NCI-H446 (cell line): ENCODE data around the gene GRM2.
A peak's percentile ranks its signal among the peaks of the same experiment; 100 is the strongest.

Source experiments
- DNase-seq, 2 experiments: peaks; one replicate each; lab custom pipeline; 2025; lab: John Stamatoyannopoulos, UW

Gene GRM2

GRCh38 chr3:51680196-51680595, 26.7 kb upstream of the GRM2 start:
- no peak for DNase-seq

DNA sequence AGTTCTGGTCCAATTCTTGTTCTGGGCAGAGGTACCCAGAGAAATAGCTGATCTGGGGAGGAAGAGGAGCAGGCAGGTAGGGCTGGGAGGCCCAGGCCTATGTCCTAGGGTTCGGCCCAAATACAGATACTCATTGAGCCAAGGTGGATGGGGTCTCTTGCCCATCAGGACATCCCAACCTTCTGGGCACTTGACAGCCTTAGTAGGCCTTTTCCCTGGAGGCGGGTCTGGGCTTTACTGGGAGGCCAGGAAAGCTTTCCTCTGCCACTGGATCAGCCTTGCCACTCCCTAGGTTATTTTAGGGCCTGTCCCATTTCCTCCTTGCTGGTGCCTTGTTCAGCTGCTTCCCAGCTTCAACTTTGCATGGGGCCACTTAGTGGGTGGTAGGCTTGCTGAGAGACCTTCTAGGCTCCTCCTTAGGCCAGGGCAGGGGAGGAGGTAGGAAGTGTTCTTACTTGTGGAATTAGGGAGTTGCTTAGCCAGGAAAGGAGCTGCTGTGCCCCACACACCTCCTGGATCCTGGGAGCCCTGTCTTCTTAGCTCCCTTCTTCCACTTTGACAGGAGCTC, 26.1 kb upstream of the GRM2 start:
- DNase-seq = no peak

- no peak for DNase-seq
These were observed 25.4 kb upstream of the GRM2 start for GRCh38 chr3:51681453-51681852.

GRCh38 chr3:51682079-51682478, 24.8 kb upstream of the GRM2 start:
- peak; percentile 16 to 56 for DNase-seq

DNA sequence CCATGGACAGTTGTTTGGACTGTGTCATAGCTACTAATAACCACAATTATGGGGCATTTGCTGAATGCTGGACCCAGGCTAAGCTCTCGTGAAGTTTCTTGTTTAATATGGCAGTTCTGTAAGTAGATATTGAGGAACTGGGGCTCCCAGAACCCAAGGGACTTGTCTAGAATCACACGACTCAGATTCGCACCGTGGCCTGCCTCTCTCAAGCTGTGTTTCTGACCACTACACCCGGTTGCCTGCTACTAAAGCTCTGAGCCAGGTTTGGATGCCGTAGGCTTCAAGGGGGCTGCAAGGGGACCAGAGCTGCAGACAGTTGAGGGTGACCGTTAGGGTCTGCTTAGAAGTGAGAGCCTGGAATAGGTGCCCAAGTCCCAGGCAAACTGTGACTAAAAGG, 24.3 kb upstream of the GRM2 start:
- no peak for DNase-seq

DNA sequence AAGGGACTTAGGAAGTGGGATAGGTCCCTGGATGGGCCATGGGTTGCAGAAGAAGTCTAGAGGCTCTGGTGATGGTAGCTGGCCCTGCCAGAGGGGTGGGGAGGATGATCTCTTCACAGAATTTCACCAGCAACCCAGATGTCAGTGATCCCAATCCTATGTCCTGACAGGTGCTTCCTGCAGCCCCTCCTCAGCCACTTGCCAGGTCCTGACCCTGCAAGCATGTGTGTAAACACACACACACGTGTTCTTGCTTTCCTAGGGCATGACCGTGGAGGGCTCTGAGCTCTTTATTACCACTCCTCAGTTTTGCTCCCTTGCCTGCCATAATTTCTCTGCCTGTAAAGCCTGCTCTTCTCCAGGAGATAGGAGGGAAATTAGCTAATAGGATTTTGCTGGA, 23.3 kb upstream of the GRM2 start:
- no peak for DNase-seq

DNA sequence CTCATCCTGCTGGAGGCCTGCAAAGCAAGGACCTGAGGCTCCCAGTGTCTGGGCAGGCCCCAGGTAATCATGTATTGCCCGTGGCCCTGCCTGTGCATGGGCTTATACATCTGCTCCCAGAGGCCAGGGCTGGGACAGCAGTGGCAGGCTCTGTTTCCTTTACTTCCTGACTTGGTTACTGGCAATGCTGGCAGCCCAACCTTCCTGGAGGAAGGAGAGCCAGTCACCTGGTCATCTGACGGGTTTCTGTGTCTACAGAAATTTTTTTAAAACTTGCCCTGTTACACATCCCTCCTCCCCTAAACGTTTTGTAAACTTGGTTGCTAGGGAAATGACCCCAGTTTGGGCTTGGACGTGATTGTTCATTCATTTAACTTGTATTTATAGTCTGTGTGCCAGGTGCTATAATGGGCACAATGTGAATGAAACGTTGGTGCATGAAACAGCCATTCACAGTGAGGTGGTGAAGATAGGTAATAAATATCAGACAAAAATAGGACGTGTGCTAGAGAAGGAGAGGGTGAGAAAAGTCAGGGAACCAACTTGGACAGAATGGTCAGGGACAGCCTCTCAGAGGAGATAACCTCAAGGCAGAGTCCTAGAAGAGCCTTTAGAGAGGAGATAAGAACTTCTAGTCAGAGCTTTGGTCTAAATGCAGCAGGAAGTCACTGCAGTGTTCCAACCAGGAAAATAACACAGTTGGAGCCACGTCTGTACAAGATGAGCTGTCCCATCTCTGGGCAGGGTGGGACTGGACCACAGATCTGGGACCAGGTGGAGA, 21.7 kb upstream of the GRM2 start:
- DNase-seq = no peak

DNA sequence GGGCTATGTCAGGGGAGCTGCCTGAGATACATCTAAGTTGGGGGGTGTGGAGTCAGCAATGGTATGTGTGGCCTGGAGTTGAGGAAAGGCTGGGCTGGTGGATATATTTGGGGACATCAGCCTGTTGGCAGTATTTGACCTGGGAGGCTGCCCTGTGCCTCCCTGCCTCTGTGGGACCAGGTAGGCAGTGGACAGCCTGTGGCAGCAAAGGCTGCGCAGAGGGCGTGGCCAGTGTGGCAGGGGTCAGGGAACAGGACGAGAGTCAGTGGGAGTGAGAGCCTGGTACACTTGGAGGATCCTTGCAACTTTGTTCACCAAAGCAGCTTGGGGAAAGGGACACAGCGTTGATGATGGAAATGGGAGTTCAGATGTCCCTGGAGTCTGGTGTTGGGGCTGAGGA, 20.8 kb upstream of the GRM2 start:
- no peak for DNase-seq

DNA sequence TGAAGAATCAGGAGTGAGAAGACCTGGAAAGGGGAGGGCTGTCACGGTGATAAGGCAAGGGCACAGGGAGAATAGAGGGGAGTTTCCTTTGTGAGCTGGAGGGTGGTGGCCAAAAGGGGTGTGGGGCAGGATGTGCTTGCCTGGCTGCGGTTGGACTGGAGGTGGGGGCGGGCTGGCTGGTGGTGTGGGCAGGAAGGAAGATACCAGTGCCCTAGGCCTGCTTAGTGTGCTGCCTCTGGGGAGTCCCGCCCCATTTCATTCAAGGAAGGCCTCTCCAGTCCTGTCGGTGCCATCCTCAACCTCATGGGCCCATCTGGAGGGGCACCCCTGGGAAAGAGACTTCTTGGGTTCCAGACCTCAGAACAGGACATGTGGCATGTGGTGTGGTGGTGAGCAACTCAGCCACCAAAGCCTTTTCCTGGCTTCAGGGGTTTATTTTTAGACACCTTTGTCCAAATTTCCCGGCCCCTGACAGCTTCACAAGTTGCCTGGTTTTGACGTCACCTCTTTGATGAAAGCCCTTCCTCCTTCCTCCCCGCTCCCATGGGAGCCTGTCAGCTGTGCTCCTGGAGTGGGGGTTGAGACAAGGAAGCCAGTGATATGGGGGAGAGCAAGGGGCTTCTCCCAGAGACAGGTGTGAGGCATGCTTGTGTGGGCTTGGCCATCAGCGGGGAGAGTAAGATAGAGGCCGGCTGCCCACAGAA, 20.2 kb upstream of the GRM2 start:
- DNase-seq = no peak

- peak; percentile 33 to 74 for DNase-seq
These were observed 19.2 kb upstream of the GRM2 start for GRCh38 chr3:51687431-51688205.

GRCh38 chr3:51688206-51688600, 18.7 kb upstream of the GRM2 start:
- DNase-seq = no peak

DNA sequence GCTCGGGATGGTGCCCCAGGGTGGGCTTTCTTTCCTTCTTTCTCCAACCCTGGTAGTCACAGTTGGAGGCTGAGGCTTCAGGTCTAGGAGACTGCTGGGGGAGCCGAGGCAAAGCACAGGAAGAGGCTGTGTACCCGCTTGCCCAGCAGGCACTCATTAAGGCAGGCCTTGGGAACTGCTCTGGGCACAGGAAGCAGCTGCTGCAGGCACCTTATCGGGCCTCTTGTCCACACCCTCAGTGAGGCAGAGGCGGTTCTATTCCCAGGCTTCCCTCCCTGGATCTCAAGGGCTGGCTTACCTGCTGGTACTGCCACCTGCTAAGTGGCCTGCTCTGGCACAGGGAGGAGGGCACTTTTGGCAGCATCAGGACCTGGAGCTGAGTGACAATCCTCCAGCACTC, 15.8 kb upstream of the GRM2 start:
- no peak for DNase-seq

GRCh38 chr3:51691949-51692348, 14.9 kb upstream of the GRM2 start:
- no peak for DNase-seq

- no peak for DNase-seq
These were observed 13.9 kb upstream of the GRM2 start for GRCh38 chr3:51692980-51693395.

- DNase-seq = no peak
These were observed 9.9 kb upstream of the GRM2 start for GRCh38 chr3:51696954-51697353.

DNA sequence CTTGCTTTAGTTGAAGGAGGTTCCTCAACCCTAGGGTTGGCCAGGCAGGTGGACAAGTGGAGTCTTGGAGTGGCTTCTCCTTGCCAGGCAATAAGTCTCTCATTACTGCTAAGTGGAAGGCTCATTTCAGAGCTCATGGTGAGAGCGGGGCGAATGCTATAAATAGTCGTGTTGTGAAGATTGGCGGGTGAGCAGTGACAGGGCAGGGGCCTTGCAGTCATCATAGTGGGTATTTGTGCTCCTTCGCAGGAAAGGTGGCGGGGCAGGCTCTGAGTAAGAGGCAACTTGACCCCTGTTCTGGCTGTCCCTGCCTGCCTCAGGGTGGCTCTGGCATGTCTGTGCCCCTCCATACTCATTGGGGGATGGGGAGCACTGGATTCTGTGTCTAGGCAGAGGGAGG, 8.7 kb upstream of the GRM2 start:
- DNase-seq = no peak

GRCh38 chr3:51700403-51700802, 6.5 kb upstream of the GRM2 start:
- DNase-seq = no peak

- no peak for DNase-seq
These were observed 4.7 kb upstream of the GRM2 start for GRCh38 chr3:51702156-51702555.

DNA sequence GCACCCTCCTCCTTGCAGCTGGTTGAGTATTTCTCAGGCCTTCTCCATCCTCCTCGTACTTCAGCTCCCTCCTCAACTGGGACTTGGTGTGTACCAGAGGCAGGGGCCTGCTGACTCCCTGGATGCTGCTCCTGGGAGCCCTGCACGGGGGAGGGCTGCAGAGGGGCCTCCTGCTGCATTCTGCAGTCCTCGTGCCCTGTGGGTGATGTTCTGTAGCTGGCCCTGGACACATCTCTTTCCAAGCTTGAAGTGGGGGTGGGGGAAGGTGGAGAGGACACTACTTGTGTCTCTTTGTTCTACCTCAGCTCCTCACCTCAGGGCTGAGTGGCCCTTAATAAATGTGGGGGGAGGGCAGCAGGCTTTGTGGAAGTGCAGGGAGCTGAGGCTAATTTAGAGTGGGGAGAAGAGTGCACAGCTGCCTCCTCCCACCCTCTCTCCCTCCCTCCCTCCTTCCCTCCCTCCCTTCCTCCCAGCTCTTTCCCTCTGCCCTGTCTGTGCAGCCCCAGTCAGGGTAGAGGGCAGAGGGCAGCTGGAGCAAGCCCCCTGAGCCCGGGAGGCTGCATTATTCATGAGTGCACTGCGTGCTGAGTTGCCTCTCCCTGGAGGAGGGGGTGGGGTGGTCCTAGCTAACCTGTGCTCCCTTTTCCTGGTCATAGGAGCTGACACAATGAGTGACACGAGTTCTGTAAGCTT, 3.7 kb upstream of the GRM2 start:
- no peak for DNase-seq

- DNase-seq = no peak
These were observed 2.9 kb upstream of the GRM2 start for GRCh38 chr3:51703761-51704510.

- DNase-seq = no peak
These were observed 2.3 kb upstream of the GRM2 start for GRCh38 chr3:51704511-51704950.
